SKM-1 (cell line): ENCODE measurements around the gene NRG3.
A peak's percentile ranks its signal among the peaks of the same experiment; 100 is the strongest.

ENCODE experiments used
- DNase-seq: peaks from one replicate; lab custom pipeline; 2025; ENCODE audit not compliant: unreplicated experiment; lab: John Stamatoyannopoulos, UW

NRG3 gene

DNA sequence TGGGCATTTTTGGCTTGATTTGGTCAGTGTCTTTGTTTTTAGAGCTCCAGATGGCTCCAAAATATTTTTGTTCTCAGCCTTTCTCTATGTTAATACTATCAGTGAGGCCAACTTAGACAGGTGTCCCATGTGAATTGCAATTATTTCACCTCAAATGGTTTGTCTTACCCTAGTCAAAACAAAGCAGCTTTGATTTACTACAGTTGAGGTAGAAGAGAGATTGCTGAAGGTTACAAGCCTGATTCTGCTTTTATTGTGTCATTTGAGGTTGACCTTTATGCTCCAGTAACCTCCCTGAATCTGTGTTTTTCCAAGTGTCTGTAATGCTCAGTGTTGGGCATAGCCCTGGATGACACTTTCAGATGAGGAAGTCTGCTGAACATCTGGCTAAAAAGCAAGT lies 882.9 kb downstream of the NRG3 start:
- no peak for DNase-seq

- no peak for DNase-seq
Measured at GRCh38 chr10:82759050-82759449, 884.1 kb downstream of the NRG3 start.

GRCh38 chr10:82762641-82763040 lies 887.6 kb downstream of the NRG3 start:
- no peak for DNase-seq

GRCh38 chr10:82768040-82768439 lies 893.0 kb downstream of the NRG3 start:
- no peak for DNase-seq

DNA sequence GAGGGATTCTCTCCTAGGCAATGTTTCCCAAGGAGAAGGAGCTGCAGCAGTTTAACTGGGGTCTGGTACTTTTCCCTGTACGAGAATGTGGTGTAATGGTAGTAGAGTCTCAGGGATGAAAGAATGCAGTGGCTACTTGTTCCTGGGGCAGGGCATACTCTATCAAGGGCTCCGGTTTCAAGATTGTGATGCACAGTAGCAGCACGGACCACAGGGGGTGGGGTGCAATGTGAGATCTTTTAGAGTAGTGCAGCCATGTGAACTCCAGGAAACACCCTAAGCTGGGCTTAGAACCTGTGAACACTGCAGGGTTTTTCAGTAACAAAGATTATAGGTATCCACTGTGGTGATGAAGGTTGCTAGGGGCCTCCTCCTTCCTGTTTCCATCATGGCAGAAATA lies 903.9 kb downstream of the NRG3 start:
- peak; percentile 18 for DNase-seq

GRCh38 chr10:82796510-82796909 lies 921.5 kb downstream of the NRG3 start:
- peak; percentile 10 for DNase-seq

DNA sequence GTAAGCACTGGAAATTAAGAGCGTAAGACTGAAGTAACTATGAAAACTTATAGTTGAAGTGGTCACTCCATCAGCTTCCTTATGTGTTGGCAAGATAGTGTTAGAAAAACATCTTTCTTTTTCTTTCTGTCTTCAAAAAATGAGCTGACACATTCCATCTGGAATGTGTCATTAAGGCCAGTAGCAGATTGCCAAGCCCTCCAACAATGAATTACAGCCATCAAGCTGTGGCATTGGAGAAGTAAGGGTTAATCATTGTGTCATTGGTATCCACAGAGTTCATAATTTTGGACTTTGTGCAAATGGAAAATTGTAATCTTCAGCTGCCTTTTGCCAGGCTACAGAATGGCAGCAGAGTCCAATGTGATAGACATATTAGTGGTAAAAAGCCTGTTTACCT lies 926.3 kb downstream of the NRG3 start:
- no peak for DNase-seq

GRCh38 chr10:82811621-82812020 lies 936.6 kb downstream of the NRG3 start:
- peak; percentile 5 for DNase-seq

GRCh38 chr10:82813856-82814255 lies 938.9 kb downstream of the NRG3 start:
- DNase-seq = no peak

- no peak for DNase-seq
Measured at GRCh38 chr10:82814635-82815034, 939.6 kb downstream of the NRG3 start.

- no peak for DNase-seq
Measured at GRCh38 chr10:82815680-82816079, 940.7 kb downstream of the NRG3 start.

- DNase-seq = no peak
Measured at GRCh38 chr10:82817676-82818422, 942.9 kb downstream of the NRG3 start.

DNA sequence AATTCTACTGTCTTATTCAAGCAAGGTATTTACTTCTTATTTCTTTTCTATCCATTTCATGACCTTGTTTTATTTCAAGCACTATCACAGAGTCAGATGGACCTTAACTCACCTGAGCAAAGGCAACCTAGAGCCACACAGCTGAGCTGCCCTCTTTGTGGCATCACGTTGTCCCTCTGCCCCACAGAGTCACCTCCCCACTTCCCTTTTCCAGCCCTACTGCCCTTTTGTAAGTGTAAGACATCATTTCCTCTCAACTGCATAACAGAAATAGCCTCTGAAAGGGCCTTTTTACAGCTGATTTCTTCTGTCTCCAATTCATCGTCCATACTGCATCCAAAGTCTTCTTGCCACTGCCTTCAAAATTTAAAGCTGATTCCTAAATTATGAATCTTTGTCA lies 946.0 kb downstream of the NRG3 start:
- DNase-seq = peak; percentile 49

GRCh38 chr10:82826132-82826531 lies 951.1 kb downstream of the NRG3 start:
- no peak for DNase-seq

DNA sequence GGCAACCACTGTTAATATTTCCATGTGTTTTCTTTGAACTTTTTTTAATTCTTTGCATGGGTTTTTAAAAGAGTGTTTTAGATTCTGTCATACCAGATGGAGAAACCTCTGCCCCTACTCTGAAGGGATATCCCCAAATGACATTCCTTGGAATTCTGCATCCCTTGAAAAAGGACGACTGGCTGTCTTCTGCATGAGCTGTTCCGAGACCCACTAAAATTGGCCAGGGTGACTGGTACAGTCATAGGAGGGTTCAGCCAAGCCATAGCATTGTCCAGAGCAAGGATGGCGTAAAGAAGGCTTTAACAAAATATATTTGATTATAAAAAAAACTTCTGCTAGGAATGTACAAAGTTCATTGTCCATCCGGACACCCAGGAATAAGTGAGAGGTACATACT lies 952.9 kb downstream of the NRG3 start:
- no peak for DNase-seq

DNA sequence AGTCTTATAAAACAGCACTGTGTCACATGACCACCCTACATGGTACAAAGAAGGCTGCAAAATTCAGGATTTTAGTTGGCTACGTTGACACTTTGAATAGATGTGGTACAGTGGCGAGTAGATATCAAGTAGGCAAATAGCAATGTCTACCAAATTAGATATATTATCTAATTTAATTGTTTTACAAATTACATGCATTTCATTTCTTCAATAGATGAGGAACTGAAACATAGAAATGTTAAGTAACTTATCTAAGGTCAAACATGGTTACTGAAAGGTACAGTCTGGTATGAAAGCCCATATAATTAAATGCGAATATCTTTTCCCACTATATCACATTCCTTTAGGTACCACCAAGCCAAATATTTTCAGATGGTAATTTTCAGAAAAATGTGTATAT lies 972.2 kb downstream of the NRG3 start:
- no peak for DNase-seq

DNA sequence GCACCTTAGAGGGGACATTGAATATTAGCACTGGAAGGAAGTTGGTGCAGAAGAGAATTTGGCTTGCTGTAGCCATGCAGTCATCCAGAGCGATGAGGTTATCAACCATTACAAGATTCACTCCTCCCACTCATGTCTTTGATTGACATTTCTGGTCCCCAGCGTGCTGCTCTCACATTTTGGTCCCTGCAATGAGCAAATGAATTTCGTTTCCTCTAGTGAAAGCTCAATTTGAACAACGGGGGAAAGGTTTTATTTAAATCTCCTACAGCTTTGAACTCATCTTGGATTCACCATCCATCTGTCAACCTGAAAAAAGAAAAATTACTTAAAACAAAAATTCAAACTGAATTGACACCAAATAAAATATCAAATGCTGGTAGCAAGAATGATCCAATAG lies 975.2 kb downstream of the NRG3 start:
- no peak for DNase-seq

GRCh38 chr10:82856957-82857613 lies 982.1 kb downstream of the NRG3 start:
- DNase-seq = no peak

- DNase-seq = no peak
Measured at GRCh38 chr10:82861889-82862288, 986.9 kb downstream of the NRG3 start.

DNA sequence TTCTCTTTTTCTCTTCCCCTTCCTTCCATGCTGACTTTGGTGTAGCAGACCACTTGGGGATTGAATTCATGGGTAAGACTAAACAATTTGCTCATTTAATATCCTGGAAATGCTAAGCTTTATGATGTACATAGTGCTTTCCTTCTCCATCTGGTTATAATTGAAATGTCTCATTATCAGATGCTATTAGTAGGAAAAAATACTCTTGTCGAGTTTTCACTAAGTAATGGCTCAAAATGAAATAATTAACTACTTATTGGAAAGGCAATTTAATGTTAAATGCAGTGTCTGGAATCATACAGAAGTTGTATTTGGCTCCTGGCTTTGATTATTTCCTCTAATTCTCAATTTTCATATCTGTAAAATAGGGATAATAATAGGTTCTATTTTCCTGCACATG lies 990.4 kb downstream of the NRG3 start:
- DNase-seq = no peak

GRCh38 chr10:82866424-82867020 lies 991.5 kb downstream of the NRG3 start:
- DNase-seq = peak; percentile 24

GRCh38 chr10:82867056-82867455 lies 992.1 kb downstream of the NRG3 start:
- DNase-seq = no peak
